Cortex of kidney (tissue), 1 donor: ENCODE measurements around the gene ARFGEF3.
"Not testable (repeated sequence)": the region's sequence is repeated elsewhere in the genome, so short reads cannot be mapped to it uniquely, and the experiment has no call there.

Experiments
- DNase-seq: peaks from one replicate; lab custom pipeline; 2025; lab: John Stamatoyannopoulos, UW

The ARFGEF3 gene

DNA sequence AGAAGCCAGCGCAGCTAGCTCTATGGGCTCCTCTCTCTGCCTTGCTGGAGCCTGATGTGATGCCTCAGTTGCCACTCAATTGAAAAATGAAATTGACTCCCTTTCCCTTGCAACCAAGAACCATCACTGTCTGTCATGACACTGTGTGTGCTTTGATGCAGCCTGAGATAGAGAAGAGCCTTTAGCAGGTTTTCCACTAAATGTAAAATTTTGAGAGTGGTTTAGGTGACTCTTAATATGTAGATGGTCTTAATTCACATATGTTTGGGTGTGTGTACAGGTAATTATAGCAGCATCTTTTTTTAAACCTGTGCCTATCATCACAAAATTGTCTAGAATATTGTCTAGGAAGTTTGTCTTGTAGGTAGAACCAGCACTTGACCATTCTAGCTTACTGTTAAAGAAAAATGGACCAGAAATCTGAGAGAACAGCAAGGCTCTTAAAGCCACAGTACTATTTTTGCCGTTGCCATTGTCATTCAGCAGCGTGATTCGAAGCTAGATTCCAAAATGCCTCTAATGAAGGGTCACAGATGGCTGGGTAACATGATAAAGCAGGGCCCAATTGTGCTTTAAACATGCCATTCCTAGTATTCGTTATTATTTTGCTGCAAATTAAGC lies 1.3 kb downstream of the ARFGEF3 start:
- DNase-seq, result no peak

DNA sequence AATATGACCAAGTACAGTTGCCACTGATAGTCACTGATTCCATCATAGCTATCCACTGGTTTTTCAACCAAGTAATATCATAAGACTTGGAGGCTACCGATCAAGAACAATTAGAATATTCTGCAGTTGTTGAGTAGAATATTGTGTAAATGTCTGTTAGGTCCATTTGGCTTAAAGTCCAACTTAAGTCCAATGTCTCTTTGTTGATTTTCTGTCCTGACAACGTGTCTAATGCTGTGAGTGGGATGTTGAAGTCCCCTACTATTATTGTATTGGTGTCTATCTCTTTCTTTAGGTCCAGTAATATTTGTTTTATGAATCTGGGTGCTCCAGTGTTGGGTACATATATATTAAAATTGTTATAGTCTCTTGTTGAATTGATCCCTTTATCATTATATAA lies 13.9 kb downstream of the ARFGEF3 start:
- DNase-seq, result no peak

DNA sequence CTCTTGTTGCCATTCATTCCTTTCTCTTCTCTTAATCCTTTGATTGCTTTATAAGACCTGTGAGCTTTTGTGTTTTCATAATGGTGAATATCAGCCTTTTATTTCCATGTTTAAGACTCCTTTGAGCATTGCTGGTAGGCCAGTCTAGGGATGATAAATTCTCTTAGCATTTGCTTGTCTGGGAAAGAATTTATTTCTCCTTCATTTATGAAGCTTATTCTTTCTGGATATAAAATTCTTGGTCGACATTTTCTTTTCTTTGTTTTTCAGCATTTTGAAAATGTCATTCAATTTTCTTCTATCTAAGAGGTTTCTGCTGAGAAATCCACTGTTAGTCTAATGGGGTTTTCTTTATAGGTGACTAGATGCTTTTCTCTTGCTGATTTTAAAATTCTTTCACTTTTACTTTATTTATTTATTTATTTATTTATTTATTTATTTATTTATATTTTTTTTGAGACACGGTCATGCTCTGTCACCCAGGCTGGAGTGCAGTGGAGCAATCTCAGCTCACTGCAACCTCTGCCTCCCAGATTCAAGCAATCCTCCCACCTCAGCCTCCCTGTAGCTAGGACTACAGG lies 15.0 kb downstream of the ARFGEF3 start:
- no peak for DNase-seq

DNA sequence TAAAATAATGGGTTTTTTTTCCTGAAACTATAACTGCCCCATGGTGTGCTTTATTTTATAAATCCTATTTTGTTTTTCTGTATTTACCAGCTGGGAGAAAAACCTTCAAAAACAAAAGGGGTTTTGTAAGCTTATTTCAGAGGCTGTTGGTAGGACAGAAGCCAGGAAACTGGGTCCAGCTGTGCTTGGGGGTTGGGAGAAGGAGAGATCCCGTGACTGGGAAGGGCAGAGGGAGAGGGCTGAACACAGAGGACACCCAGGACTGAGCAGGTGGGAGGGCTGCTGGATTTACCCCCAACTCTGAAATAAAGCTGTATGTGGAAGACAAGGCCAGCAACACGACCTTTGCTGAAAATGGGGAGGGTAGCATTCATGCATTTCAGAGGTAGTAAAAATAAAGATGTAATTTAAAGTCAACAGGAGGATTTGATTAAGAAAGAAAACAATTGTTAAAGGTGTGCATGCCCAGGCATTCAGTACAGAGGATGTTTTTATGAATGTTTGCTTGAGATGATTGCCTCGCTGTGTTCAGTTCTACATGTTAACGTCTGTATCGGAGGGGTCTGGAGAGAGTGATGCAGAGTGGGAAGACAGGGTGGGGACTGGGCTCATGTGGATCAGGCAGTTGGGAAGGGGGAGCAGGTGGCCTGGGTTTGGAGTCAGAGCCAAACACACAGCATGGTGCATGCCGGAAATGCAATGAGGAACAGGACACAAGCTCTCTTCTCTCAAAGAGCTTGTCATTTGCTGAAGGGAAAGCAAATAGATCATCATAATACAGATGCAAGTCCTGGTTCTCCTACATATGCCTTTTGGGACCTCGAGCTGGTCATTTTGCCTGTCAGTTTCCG lies 21.4 kb downstream of the ARFGEF3 start:
- DNase-seq, result no peak

DNA sequence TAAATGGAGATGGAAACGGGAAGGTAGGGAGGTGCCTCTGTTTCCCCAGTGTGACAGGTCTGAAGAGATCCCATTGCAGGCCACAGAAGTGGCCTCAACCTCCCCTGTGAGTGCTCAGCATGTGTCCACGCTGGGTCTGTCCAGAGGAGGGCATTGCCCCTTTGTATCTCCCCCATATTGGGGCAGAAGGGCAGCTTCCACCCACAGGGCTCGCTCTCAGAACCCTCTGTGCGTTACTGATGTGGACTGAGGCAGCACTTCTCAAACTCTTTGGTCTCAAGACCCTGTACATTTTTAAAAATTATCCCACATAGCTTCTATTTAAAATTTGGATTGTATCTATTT lies 22.0 kb downstream of the ARFGEF3 start:
- no peak for DNase-seq

DNA sequence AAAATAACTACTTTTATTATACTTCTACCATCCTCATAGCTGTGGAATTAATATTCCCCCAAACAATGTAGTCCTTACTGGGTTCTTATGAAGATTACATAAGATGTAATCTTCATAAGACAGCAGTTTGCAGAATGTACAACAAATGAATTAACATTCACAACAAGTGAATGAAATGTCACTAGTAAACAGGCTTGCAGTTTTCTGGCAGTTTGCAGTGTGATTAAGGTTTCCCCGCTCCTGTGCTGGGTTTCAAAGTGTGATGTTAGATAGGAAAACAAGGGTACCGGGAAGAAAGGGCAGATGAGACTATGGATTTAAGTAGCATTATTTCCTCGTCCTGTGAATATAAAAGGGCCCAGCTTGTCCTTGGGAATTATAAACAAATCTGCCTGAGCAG lies 22.5 kb downstream of the ARFGEF3 start:
- DNase-seq, result no peak

DNA sequence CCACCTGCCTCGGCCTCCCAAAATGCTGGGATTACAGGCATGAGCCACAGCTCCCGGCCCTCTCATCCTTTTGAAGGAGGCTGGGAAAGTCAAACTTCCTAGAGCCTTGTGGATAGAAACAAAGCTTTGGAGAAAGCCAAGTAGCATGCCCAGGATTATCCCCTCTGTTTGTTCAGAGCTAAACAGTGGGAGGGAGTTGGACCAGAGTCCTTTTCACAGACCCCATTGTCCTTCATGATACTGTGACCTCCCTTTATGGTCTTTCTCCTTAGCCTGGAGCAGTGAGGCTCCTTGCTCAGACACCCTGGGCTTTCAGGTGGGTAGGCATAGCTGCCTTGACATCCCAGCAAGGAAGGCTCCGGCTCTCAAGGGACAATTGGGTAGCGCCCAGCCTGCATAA lies 25.4 kb downstream of the ARFGEF3 start:
- DNase-seq, result no peak

DNA sequence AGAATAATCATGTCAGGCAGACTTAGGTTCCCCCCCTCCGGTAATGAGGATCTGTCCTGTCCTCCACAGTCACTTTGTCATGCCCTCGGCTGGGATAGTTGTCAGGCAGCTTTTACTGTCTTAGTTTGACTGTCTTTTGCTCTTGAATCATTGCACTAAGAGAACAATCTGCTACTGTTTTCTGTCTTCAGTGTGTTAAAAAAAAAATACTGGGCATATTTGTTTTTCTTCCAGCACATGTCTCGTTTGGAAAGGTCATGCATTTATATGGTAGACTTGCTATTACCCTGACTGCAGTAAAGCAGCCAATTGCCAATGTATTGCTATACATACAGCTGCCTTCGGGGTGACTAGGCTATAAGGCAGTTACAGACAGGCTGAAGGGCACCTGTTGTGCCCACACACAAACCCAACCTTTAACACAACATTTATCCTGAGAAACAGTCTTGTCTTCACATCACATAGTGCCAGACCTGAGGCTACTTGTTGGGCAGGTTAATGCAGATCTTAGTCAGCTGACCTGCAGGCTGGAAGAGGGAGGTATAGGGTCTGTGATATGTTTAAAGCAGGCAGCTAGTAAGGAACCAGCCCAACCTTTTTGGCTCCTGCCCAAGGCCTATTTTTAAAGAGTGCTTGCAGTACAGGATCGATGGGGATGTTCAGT lies 26.7 kb downstream of the ARFGEF3 start:
- no peak for DNase-seq

DNA sequence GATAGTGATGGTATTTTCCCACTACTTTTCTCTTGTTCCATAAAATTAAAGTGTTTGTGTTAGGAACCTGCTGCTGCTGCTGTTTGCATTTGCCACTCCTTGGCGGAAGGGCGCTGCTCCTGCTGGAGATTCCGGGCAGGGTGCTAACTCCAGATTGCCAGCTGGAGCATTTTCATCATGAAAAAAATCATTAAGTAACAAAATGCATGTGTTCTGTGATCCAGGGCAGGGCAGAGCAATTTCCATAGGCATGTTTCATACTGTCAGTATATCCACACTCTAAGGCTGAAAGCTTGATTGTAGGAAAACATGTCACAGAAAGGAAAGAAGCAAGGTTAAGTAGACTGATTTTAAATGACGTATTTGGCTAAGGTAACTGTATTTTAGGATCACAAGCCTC lies 32.5 kb downstream of the ARFGEF3 start:
- DNase-seq, result no peak

DNA sequence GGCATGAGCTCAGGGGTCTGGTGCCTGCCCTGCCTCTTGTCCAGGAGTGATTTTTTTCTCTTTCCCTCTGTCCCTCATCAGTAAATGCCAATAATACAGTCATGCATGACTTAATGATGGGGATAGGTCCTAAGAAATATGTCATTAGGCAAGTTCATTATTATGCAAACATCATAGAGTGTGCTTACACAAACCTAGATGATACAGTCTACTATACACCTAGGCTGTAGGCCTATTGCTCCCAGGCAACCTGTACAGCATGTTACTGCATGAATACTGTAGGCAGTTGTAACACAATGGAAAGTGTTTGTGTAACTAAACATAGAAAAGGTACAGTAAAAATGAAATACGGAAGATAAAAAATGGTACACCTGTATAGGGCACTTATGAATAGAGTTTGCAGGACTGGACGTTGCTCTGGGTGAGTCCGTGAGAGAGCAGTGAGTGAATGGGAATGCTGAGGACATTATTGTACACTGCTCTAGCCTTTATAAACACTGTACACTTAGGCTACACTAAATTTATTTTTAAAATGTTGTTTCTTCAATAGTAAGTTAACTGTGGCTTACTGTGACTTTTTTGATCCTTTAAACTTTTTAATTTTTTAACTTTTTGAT lies 34.5 kb downstream of the ARFGEF3 start:
- DNase-seq, result no peak

DNA sequence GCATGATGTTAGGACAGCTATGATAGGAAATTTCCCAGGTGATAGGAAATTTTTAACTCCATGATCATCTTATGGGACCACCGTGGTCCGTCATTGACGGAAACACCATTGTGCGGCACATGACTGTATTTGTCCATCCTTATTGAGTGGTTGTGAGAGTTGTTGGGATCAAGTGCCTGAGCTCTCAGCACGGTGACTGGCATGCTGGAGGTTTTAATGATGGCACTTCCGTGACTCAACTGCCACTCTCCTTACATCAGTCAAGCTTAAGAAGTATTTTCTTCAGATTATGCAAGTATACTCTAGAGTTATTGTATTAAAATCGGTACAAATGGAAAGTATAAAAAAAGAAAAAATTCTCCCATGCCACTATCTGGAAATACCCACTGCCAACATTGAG lies 35.8 kb downstream of the ARFGEF3 start:
- no peak for DNase-seq

DNA sequence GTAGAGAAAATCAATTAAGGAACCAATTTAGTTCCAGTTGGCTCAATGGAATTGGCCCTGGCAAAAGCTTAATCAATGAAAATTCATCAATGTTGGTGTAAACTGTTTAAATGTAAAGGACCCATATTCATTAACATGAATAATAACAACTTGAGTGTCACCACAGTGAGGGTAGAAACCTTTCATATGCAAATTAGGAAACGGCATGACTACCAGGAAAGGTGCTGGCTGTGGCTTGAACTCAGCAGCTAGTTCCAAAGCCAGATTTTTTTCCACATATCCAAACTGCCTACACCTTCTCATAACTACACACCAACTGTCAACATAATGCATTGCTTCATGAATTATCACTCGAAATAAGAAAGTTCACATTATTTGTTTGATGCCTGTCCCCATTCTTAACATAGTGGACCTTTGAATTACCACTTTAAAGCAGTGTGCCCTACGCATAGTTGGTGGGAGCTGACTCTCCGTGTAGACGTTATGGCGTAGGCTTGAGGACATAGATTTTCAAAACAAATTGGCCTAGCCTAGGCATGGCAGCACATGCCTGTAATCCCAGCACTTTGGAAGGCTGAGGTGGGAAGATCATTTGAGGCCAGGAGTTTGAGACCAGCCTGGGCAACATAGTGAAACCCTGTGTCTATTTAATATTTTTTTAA lies 36.8 kb downstream of the ARFGEF3 start:
- no peak for DNase-seq

DNA sequence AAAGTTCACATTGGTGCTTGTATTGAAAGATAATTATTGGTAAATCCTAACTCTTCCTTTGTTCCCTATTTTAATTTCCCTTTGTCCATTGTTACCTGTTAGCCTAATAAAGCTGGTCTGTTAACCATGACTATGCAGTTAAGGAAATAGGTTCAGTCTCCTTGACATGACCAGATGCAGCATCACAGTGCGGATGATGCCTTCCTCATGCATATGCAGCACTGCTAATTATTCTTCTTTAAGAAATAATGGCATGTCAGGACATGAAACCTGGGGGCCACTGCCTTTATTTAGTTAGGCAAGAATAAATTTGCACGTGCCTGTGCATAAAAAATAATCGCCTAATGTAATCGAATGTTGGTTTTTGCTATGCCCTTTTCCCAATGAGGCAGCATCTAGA lies 40.1 kb downstream of the ARFGEF3 start:
- DNase-seq, result no peak

DNA sequence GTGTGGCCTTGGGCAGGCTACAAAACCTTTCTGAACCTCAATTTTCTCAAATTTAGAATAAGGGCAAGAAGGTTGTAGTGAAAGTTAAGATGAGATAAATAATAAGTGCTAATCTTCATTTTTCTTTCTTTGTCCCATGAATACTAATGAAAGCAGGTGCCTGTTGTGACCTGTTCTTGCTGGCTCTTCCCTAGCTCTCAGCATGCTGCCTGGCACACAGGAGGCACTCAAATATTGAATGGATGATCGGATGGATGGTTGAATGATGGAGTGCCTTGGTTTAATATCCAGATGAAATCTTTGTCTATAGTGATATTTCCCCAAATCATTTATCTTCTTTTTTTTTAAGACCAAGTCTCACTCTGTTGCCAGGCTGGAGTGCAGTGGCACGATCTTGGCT lies 41.6 kb downstream of the ARFGEF3 start:
- DNase-seq, result no peak

DNA sequence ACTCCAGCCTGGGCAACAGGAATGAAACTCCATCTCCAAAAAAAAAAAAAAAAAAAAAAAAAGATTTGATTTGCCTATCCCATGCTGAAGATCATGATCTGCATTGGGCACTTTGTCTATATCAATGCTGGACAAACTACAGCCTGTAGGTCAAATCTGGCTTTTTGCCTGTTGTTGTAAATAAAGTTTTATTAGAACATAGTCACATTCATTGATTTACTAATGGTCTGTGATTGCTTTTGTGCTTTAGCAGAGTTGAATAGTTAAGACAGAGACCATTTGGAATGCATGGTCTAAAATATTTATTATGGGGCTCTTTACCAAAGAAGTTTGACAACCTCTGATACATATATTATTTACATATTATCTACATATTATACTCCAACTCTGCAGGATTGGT lies 42.6 kb downstream of the ARFGEF3 start:
- no peak for DNase-seq

DNA sequence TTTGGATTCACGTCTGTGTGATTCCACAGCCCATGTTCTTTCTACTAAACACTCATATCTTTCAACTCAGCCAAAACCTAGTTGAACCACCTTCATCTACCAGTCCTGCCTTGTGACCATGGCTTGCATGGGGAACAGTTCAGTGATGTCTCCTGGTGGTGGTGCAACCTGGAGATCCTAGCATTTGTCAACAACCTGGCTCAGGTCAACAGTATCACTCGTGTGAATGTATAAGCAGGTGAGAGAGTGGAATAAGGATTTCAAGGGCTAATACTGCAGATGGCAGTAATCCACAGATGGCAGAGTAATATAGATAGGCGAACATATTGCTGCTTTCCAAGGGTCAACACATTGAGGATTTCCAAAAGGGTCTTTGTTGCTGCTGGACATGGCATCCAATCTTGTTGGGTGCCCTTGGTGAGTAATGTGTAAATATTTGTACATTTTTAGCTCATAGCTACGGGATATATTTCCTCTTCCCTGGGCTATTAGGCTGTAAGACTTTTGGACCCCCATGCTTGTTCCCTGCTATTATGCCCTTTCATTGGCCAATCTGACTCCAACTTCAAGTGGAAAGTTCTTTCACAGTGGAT lies 43.1 kb downstream of the ARFGEF3 start:
- no peak for DNase-seq

DNA sequence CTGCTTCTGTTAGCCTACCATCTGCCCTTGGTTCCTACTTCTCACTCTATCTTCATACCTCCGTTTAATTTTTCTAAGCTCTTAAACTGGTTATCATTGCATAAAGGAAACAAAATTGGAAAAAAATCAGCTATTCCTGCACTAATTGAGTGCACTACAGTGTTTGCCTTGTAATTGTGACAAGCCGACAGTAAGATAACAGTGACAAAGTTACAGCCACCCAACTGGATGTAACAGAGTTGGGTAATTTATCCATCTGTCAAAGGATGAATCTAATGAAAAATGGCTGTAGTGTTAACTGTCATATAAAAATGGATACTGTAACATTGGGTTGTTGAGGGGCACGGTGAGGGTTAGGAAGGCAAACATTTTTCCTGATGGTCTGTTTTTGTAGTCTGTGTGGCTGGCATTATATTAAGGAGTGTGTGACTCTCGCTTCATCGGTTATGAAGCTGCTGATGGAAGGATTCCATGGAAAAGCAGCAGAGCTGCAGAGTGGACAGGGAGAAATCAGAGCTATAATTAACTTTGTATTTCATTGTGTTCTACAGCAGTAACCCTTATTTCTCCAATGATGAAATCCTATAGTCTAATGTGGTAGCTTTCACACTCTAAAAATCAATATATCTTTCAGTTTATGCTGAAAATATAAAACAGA lies 43.8 kb downstream of the ARFGEF3 start:
- DNase-seq, result no peak

DNA sequence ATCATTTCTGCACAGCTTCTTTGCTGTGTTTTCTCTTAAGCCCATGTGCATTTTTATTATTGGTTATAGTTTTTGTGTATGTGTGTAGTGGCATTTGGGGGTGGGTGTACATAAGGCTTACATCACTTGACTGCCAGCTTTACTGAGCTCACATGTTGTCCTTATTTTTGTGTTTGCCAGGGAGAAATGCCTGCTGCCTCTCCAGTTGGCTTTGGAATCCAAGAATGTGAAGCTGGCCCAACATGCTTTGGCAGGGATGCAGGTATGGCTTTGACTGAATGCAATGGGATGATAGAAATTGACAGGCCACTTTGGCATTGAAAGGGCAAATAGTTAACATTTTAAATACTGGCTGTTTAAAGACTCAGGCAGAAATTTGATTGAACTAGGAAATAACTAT lies 45.1 kb downstream of the ARFGEF3 start:
- no peak for DNase-seq

DNA sequence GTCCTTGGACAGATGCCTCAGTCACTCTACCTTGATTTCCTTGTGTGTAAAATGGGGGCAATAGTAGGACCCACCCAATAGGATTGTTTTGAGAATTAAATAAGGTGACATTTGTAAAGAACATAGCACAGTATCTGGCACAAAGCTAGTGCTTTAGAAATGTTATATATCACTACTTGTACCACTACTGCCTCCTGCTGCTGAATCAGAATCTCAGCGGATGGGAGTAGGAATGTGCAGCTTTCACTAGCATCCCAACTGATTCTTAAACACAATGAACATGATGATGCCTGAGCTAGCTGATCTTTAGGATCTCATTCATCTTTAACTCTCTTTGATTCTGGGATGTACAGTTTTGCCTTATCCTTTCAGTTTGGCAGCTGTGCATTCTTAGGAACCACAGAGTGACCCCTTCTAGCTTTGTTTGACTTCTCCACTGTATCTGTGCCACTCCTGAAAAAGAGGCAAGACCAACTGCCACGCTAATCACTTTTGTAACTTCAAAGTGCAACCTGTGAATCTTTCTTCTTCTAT lies 49.4 kb downstream of the ARFGEF3 start:
- DNase-seq, result no peak

DNA sequence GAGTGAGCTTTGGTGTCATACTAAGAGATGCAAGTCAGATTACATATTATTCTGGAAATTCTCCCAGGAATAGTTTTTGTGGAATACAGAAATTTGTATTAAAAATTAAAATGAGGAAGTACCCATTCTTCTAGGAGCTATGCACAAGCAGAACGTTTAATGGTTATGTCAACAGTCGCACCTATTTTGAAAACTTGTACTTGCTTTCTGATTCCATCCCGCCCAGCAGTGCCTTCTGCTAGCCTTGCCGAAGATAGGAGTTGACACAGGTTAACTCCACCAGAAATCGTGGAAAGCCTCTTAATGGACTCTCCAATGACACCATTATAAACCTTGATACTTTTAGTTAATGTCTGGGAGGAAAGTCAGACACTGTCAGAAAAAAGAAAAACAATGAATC lies 49.9 kb downstream of the ARFGEF3 start:
- DNase-seq, result no peak

DNA sequence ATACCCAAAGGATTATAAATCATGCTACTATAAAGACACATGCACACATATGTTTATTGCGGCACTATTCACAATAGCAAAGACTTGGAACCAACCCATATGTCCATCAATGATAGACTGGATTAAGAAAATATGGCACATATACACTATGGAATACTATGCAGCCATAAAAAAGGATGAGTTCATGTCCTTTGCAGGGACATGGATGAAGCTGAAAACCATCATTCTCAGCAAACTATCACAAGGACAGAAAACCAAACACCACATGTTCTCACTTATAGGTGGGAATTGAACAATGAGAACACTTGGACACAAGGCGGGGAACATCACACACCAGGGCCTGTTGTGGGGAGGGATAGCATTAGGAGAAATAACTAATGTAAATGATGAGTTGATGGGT lies 50.8 kb downstream of the ARFGEF3 start:
- DNase-seq, result not testable (repeated sequence)
